Amygdala (tissue), 56 donors: ENCODE results near the gene FOXA1.
"Not testable (repeated sequence)": the region's sequence is repeated elsewhere in the genome, so short reads cannot be mapped to it uniquely, and the experiment has no call there.

Experiments
- DNase-seq, 56 donors: peaks; one replicate each; lab custom pipeline; 2025; lab: John Stamatoyannopoulos, UW

Gene FOXA1

GRCh38 chr14:37566811-37567371 is 28.2 kb downstream of the FOXA1 start:
- DNase-seq, result no peak

GRCh38 chr14:37565550-37565949 is 29.5 kb downstream of the FOXA1 start:
- no peak for DNase-seq

- no peak for DNase-seq
These were observed 31.9 kb downstream of the FOXA1 start for GRCh38 chr14:37563189-37563588.

- no peak for DNase-seq
These were observed 35.7 kb downstream of the FOXA1 start for GRCh38 chr14:37559386-37559785.

DNA sequence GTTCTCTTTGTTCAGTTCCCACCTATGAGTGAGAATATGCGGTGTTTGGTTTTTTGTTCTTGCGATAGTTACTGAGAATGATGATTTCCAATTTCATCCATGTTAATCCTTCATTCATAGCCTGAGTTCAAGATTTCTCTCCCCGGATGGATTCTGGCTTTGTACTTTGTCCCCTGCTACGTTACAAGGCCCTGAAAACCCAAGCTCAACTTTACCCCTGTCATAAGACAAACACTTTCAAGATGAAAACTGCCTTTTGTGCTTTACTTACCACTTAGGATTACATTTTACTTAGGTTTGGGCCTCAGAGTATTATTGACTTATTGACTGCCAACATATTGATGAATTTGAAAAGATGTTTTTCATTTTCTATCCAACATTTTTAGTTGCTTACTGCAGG is 36.3 kb downstream of the FOXA1 start:
- DNase-seq, result no peak

DNA sequence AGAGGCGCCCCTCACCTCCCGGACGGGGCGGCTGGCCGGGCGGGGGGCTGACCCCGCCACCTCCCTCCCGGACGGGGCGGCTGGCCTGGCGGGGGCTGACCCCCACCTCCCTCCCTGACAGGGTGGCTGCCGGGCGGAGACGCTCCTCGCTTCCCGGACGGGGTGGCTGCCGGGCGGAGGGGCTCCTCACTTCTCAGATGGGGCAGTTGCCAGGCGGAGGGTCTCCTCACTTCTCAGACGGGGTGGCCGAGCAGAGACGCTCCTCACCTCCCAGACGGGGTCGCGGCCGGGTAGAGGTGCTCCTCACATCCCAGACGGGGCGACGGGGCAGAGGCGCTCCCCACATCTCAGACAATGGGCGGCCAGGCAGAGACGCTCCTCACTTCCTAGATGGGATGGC is 39.5 kb downstream of the FOXA1 start:
- DNase-seq, result not testable (repeated sequence)

- no peak for DNase-seq
These were observed 41.0 kb downstream of the FOXA1 start for GRCh38 chr14:37553935-37554550.

DNA sequence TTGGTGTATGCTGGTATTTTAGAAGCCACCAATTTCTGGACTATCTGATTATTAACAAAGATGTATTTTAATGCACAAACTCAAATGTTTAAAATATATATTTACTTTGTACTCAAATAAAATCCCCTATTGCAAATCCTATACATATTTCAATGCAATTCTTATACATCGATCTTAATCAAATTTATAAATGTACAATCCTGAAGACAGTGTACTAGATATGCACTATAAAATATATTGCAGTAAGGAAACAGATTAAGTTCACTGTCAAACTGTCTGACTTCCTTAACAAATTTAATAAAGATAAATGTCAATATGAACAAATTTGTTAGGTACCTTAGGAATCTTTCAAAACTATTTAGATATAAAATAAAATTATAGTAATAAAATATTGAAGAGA is 43.9 kb downstream of the FOXA1 start:
- DNase-seq, result no peak

- DNase-seq, result no peak
These were observed 44.5 kb downstream of the FOXA1 start for GRCh38 chr14:37550511-37550910.

- DNase-seq, result no peak
These were observed 48.2 kb downstream of the FOXA1 start for GRCh38 chr14:37546621-37547447.

DNA sequence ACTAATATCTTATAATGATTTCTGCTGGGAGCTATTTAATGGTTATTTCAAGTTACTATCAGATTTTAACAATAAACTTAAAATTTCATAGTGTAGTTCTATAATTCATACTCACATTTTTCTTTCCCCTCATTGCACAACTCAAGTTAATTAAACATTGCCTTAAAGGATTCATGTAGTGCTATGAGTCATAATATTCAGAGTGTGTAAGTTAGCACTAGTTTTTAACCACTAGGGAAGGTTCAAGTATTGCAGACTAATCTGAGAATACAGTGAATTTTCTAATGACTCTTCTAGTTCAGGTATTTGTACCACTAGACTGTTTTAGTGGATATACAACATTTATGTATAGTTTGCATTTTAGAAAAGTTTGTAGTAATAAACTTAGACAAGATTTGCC is 49.9 kb downstream of the FOXA1 start:
- no peak for DNase-seq

DNA sequence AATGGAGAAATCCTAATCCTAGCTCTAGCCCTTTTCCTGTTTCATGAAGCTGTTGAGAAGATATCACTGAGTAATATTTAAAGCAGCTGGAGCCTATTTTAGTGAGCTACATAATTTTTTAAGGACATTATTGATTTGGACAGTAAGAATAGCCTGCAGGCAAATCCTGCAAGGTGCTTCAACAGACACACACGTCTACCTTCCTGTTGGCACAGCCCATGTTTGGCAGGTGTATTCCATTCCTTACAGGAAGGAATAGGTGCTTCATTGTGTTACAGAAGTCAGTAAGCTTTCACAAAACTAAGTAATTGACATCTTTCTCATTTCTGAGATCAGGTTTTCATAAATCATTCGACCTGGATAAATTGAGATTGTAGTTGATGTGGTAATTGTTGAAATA is 50.6 kb downstream of the FOXA1 start:
- no peak for DNase-seq

GRCh38 chr14:37539992-37540391 is 55.1 kb downstream of the FOXA1 start:
- no peak for DNase-seq
